Measurements from ENCODE around the gene HSPB3. TPM values are rescaled to one million over a fixed set of nuclear protein-coding genes. Genes with fewer than 3 reads are reported as not detected.
"Not testable (repeated sequence)": the region's sequence is repeated elsewhere in the genome, so short reads cannot be mapped to it uniquely, and the experiment has no call there.

Gene HSPB3
- not detected in 2 replicates for total RNA-seq

GRCh38 chr5:54455413-54456157 is at the start of gene HSPB3:
Gene HSPB3, plus strand, starts transcription at chr5:54455699. Its CDS starts 91 bp downstream, at chr5:54455790.
- intact Hi-C loops (cut with micrococcal nuclease) = no loop called here

GRCh38 chr5:54411176-54411575 is 44.3 kb upstream of the HSPB3 start:
- intact Hi-C loops (cut with micrococcal nuclease) = loop anchor here (10.0 kb wide), 1 partner anchor 926 kb away; the partner anchor contains the start of gene FST

- intact Hi-C loops (cut with micrococcal nuclease) = loop anchor here (10.0 kb wide), 1 partner anchor 928 kb away; the partner anchor contains the start of gene FST
These were observed 42.6 kb upstream of the HSPB3 start for GRCh38 chr5:54412913-54413312.

GRCh38 chr5:54415147-54415546 is 40.4 kb upstream of the HSPB3 start:
- intact Hi-C loops (cut with micrococcal nuclease) = loop anchor here (10.0 kb wide), 1 partner anchor 930 kb away; the partner anchor contains the start of gene FST

GRCh38 chr5:54415896-54416601 is 39.5 kb upstream of the HSPB3 start:
- intact Hi-C loops (cut with micrococcal nuclease) = loop anchor here (10.0 kb wide), 1 partner anchor 931 kb away; the partner anchor contains the start of gene FST

- intact Hi-C loops (cut with micrococcal nuclease) = loop anchor here (1.0 to 10.0 kb wide), 4 partner anchors 70 to 935 kb away; partner anchors contain the start of gene FST
These were observed 35.7 kb upstream of the HSPB3 start for GRCh38 chr5:54419573-54420423.

- intact Hi-C loops (cut with micrococcal nuclease) = not testable (repeated sequence)
These were observed 35.0 kb upstream of the HSPB3 start for GRCh38 chr5:54420511-54420910.

- intact Hi-C loops (cut with micrococcal nuclease) = no loop called here
These were observed 33.5 kb upstream of the HSPB3 start for GRCh38 chr5:54421976-54422375.

GRCh38 chr5:54425258-54425657 is 30.2 kb upstream of the HSPB3 start:
- intact Hi-C loops (cut with micrococcal nuclease) = no loop called here

GRCh38 chr5:54426209-54426608 is 29.3 kb upstream of the HSPB3 start:
- intact Hi-C loops (cut with micrococcal nuclease) = no loop called here

GRCh38 chr5:54434650-54435049 is 20.8 kb upstream of the HSPB3 start:
- intact Hi-C loops (cut with micrococcal nuclease) = not testable (repeated sequence)

- intact Hi-C loops (cut with micrococcal nuclease) = no loop called here
These were observed 16.7 kb upstream of the HSPB3 start for GRCh38 chr5:54438620-54439389.

- intact Hi-C loops (cut with micrococcal nuclease) = loop anchor here (5.0 kb wide), 1 partner anchor 427 kb away; no protein-coding TSS in a partner anchor
These were observed 15.0 kb upstream of the HSPB3 start for GRCh38 chr5:54440456-54440893.

GRCh38 chr5:54442271-54442670 is 13.2 kb upstream of the HSPB3 start:
- intact Hi-C loops (cut with micrococcal nuclease) = loop anchor here (5.0 kb wide), 1 partner anchor 425 kb away; no protein-coding TSS in a partner anchor

- intact Hi-C loops (cut with micrococcal nuclease) = loop anchor here (1.0 to 5.0 kb wide), 2 partner anchors 46 to 424 kb away; no protein-coding TSS in a partner anchor
These were observed 12.2 kb upstream of the HSPB3 start for GRCh38 chr5:54443270-54443669.

GRCh38 chr5:54445691-54446378 is 9.7 kb upstream of the HSPB3 start:
- intact Hi-C loops (cut with micrococcal nuclease) = no loop called here

- intact Hi-C loops (cut with micrococcal nuclease) = no loop called here
These were observed 9.1 kb upstream of the HSPB3 start for GRCh38 chr5:54446379-54446732.

- intact Hi-C loops (cut with micrococcal nuclease) = no loop called here
These were observed 5.6 kb upstream of the HSPB3 start for GRCh38 chr5:54449923-54450322.

- intact Hi-C loops (cut with micrococcal nuclease) = no loop called here
These were observed 5.0 kb upstream of the HSPB3 start for GRCh38 chr5:54450542-54450941.

GRCh38 chr5:54453046-54453445 is 2.5 kb upstream of the HSPB3 start:
- intact Hi-C loops (cut with micrococcal nuclease) = no loop called here

All from T-helper 1 cell treated with Interleukin-12 subunit alpha and Interleukin-12 subunit beta and Interleukin-4 antibody, amounts not matched to agents 30 ng/mL and 1 ng/mL, for 36 hours (primary cell).